Measurements from ENCODE around the gene ZNF766.
"Not testable (repeated sequence)": the region's sequence is repeated elsewhere in the genome, so short reads cannot be mapped to it uniquely, and the experiment has no call there.

Gene ZNF766

GRCh38 chr19:52274191-52274590 lies 4.8 kb downstream of the ZNF766 start:
- no peak overlapping the region for H3K4me3 ChIP-seq (ENCODE audit: control insufficient read depth in 1 of 7, extremely low read depth in 1 of 7, insufficient read depth in 4 of 7, low read depth in 2 of 7, low read length in 6 of 7)
- H3K36me3 ChIP-seq (ENCODE audit: control insufficient read depth in 4 of 4, insufficient read depth in 4 of 4, low read length in 3 of 4), result peaks cover 21 to 65% (median 44%) of the 10 kb centered on the region in 4 experiments
- ChIA-PET POLR2A (no interaction called here), CTCF (no interaction called here)
- H3K27ac ChIP-seq (ENCODE audit: insufficient read depth in 1 of 2, low read depth in 1 of 2, low read length in 2 of 2, poor library complexity in 1 of 2, severe bottlenecking in 2 of 2), result no peak overlapping the region
- no peaks in the 10 kb centered on the region for H3K27me3 ChIP-seq (replicated peaks in 2 of 5; ENCODE audit: control insufficient read depth in 4 of 5, insufficient read depth in 5 of 5, low read length in 4 of 5)
- 97% methylated on average over 4 of the region's 5 CpGs for whole genome bisulfite sequencing (ENCODE audit: insufficient coverage)
- H3K9me3 ChIP-seq (ENCODE audit: control extremely low read depth in 1 of 5, control insufficient read depth in 4 of 5, insufficient read depth in 2 of 5, low read depth in 1 of 5, low read length in 4 of 5), result peaks cover 6 to 59% (median 50%) of the 10 kb centered on the region in 5 experiments
- H3K4me1 ChIP-seq (ENCODE audit: control extremely low read depth in 1 of 4, control insufficient read depth in 4 of 4, insufficient read depth in 4 of 4, low read length in 3 of 4), result peaks cover 2 to 13% (median 9%) of the 10 kb centered on the region in 4 experiments
- DNase-seq, result no peak

- ChIA-PET CTCF (interaction anchor here (0.7 to 1.2 kb wide), 2 partner anchors 39 to 1476 kb away, joined by 3 read pairs; no protein-coding TSS in a partner anchor), POLR2A (no interaction called here)
- no peak for DNase-seq
- Histone ChIP-seq H3K4me3 (ENCODE audit: control insufficient read depth in 1 of 7, extremely low read depth in 1 of 7, insufficient read depth in 4 of 7, low read depth in 2 of 7, low read length in 6 of 7) (no peak overlapping the region), H3K9me3 (ENCODE audit: control extremely low read depth in 1 of 5, control insufficient read depth in 4 of 5, insufficient read depth in 2 of 5, low read depth in 1 of 5, low read length in 4 of 5) (peaks cover 6 to 67% (median 57%) of the 10 kb centered on the region in 5 experiments), H3K4me1 (ENCODE audit: control extremely low read depth in 1 of 4, control insufficient read depth in 4 of 4, insufficient read depth in 4 of 4, low read length in 3 of 4) (peaks cover 0 to 5% (median 2%) of the 10 kb centered on the region in 4 experiments), H3K27ac (ENCODE audit: insufficient read depth in 1 of 2, low read depth in 1 of 2, low read length in 2 of 2, poor library complexity in 1 of 2, severe bottlenecking in 2 of 2) (no peak overlapping the region), H3K36me3 (ENCODE audit: control insufficient read depth in 4 of 4, insufficient read depth in 4 of 4, low read length in 3 of 4) (peaks cover 21 to 68% (median 44%) of the 10 kb centered on the region in 4 experiments), H3K27me3 (replicated peaks in 2 of 5; ENCODE audit: control insufficient read depth in 4 of 5, insufficient read depth in 5 of 5, low read length in 4 of 5) (no peaks in the 10 kb centered on the region)
- WGBS (ENCODE audit: insufficient coverage), result 100% methylated on average over 1 of the region's 5 CpGs
Measured at GRCh38 chr19:52275988-52276387, 6.6 kb downstream of the ZNF766 start.

- no peak for DNase-seq
- Histone ChIP-seq H3K27me3 (replicated peaks in 2 of 5; ENCODE audit: control insufficient read depth in 4 of 5, insufficient read depth in 5 of 5, low read length in 4 of 5) (no peaks in the 10 kb centered on the region), H3K36me3 (ENCODE audit: control insufficient read depth in 4 of 4, insufficient read depth in 4 of 4, low read length in 3 of 4) (peaks cover 27 to 73% (median 43%) of the 10 kb centered on the region in 4 experiments), H3K27ac (ENCODE audit: insufficient read depth in 1 of 2, low read depth in 1 of 2, low read length in 2 of 2, poor library complexity in 1 of 2, severe bottlenecking in 2 of 2) (no peak overlapping the region), H3K4me3 (ENCODE audit: control insufficient read depth in 1 of 7, extremely low read depth in 1 of 7, insufficient read depth in 4 of 7, low read depth in 2 of 7, low read length in 6 of 7) (no peak overlapping the region), H3K9me3 (ENCODE audit: control extremely low read depth in 1 of 5, control insufficient read depth in 4 of 5, insufficient read depth in 2 of 5, low read depth in 1 of 5, low read length in 4 of 5) (peaks cover 10 to 70% (median 55%) of the 10 kb centered on the region in 5 experiments), H3K4me1 (ENCODE audit: control extremely low read depth in 1 of 4, control insufficient read depth in 4 of 4, insufficient read depth in 4 of 4, low read length in 3 of 4) (no peaks in the 10 kb centered on the region)
- 97% methylated on average over 6 of the region's 6 CpGs for WGBS (ENCODE audit: insufficient coverage)
- ChIA-PET CTCF (interaction anchor here (0.8 kb wide), 1 partner anchor 28 kb away, joined by 3 read pairs; no protein-coding TSS in a partner anchor), POLR2A (no interaction called here)
Measured at GRCh38 chr19:52277471-52277870, 8.1 kb downstream of the ZNF766 start.

DNA sequence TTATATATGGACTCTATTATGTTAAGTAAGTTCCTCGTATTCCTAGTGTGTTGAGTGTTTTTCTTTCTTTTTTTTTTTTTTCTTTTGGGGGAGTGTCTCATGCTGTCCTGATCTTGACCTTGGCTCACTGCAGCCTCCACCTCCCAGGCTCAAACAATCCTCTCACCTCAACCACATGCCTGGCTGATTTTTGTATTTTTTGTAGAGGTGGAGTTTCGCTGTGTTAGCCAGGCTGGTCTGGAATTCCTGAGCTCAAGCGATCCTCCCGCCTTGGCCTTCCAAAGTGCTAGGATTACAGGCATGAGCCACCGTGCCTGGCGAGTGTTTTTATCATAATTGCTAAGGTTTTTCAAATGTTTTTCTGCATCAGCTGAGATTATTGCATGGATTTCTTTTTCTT lies 16.9 kb downstream of the ZNF766 start:
- peaks cover 13 to 52% (median 47%) of the 10 kb centered on the region in 5 experiments for H3K9me3 ChIP-seq (ENCODE audit: control extremely low read depth in 1 of 5, control insufficient read depth in 4 of 5, insufficient read depth in 2 of 5, low read depth in 1 of 5, low read length in 4 of 5)
- WGBS (ENCODE audit: insufficient coverage), result 100% methylated on average over 4 of the region's 6 CpGs
- H3K27me3 ChIP-seq (replicated peaks in 2 of 5; ENCODE audit: control insufficient read depth in 4 of 5, insufficient read depth in 5 of 5, low read length in 4 of 5), result no peaks in the 10 kb centered on the region
- H3K4me3 ChIP-seq (ENCODE audit: control insufficient read depth in 1 of 7, extremely low read depth in 1 of 7, insufficient read depth in 4 of 7, low read depth in 2 of 7, low read length in 6 of 7), result no peak overlapping the region
- no peak overlapping the region for H3K27ac ChIP-seq (ENCODE audit: insufficient read depth in 1 of 2, low read depth in 1 of 2, low read length in 2 of 2, poor library complexity in 1 of 2, severe bottlenecking in 2 of 2)
- H3K36me3 ChIP-seq (ENCODE audit: control insufficient read depth in 4 of 4, insufficient read depth in 4 of 4, low read length in 3 of 4), result peaks cover 54 to 90% (median 66%) of the 10 kb centered on the region in 4 experiments
- POLR2A ChIA-PET, result no interaction called here
- H3K4me1 ChIP-seq (ENCODE audit: control extremely low read depth in 1 of 4, control insufficient read depth in 4 of 4, insufficient read depth in 4 of 4, low read length in 3 of 4), result no peaks in the 10 kb centered on the region
- DNase-seq, result no peak
- CTCF ChIA-PET, result no interaction called here

- Histone ChIP-seq H3K4me3 (ENCODE audit: control insufficient read depth in 1 of 7, extremely low read depth in 1 of 7, insufficient read depth in 4 of 7, low read depth in 2 of 7, low read length in 6 of 7) (no peak overlapping the region), H3K4me1 (ENCODE audit: control extremely low read depth in 1 of 4, control insufficient read depth in 4 of 4, insufficient read depth in 4 of 4, low read length in 3 of 4) (peaks cover 0 to 7% (median 5%) of the 10 kb centered on the region in 4 experiments), H3K9me3 (ENCODE audit: control extremely low read depth in 1 of 5, control insufficient read depth in 4 of 5, insufficient read depth in 2 of 5, low read depth in 1 of 5, low read length in 4 of 5) (peaks cover 4 to 20% (median 11%) of the 10 kb centered on the region in 5 experiments), H3K27me3 (replicated peaks in 2 of 5; ENCODE audit: control insufficient read depth in 4 of 5, insufficient read depth in 5 of 5, low read length in 4 of 5) (no peaks in the 10 kb centered on the region), H3K27ac (ENCODE audit: insufficient read depth in 1 of 2, low read depth in 1 of 2, low read length in 2 of 2, poor library complexity in 1 of 2, severe bottlenecking in 2 of 2) (no peak overlapping the region), H3K36me3 (ENCODE audit: control insufficient read depth in 4 of 4, insufficient read depth in 4 of 4, low read length in 3 of 4) (peaks cover 15 to 44% (median 27%) of the 10 kb centered on the region in 4 experiments)
- ChIA-PET POLR2A (no interaction called here), CTCF (interaction anchor here (0.7 kb wide), 1 partner anchor 17 kb away, joined by 3 read pairs; no protein-coding TSS in a partner anchor)
- DNase-seq, result no peak
- WGBS (ENCODE audit: insufficient coverage), result 100% methylated on average over 2 of the region's 3 CpGs
Measured at GRCh38 chr19:52291781-52292180, 22.4 kb downstream of the ZNF766 start.

DNA sequence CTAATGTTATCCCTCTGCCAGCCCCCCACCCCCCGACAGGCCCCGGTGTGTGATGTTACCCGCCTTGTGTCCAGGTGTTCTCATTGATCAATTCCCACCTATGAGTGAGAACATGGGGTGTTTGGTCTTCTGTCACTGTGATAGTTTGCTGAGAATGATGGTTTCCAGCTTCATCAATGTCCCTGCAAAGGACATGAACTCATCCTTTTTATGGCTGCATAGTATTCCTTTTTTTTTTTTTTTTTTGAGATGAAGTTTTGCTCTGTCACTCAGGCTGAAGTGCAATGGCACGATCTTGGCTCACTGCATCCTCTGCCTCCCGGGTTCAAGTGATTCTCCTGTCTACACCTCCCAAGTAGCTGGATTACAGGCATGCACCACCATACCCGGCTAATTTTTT lies 23.6 kb downstream of the ZNF766 start:
- Histone ChIP-seq H3K36me3 (ENCODE audit: control insufficient read depth in 4 of 4, insufficient read depth in 4 of 4, low read length in 3 of 4) (peaks cover 10 to 36% (median 22%) of the 10 kb centered on the region in 4 experiments), H3K9me3 (ENCODE audit: control extremely low read depth in 1 of 5, control insufficient read depth in 4 of 5, insufficient read depth in 2 of 5, low read depth in 1 of 5, low read length in 4 of 5) (peaks cover 0 to 19% (median 10%) of the 10 kb centered on the region in 5 experiments), H3K4me1 (ENCODE audit: control extremely low read depth in 1 of 4, control insufficient read depth in 4 of 4, insufficient read depth in 4 of 4, low read length in 3 of 4) (peaks cover 0 to 13% (median 11%) of the 10 kb centered on the region in 4 experiments)
- DNase-seq; H3K4me3 ChIP-seq (ENCODE audit: control insufficient read depth in 1 of 7, extremely low read depth in 1 of 7, insufficient read depth in 4 of 7, low read depth in 2 of 7, low read length in 6 of 7); H3K27me3 ChIP-seq (replicated peaks in 2 of 5; ENCODE audit: control insufficient read depth in 4 of 5, insufficient read depth in 5 of 5, low read length in 4 of 5); CTCF ChIA-PET; POLR2A ChIA-PET; H3K27ac ChIP-seq (ENCODE audit: insufficient read depth in 1 of 2, low read depth in 1 of 2, low read length in 2 of 2, poor library complexity in 1 of 2, severe bottlenecking in 2 of 2): not testable (repeated sequence)
- WGBS (ENCODE audit: insufficient coverage), result no CpG with 5 or more reads among the region's 6 CpGs

GRCh38 chr19:52296400-52296772 lies 27.0 kb downstream of the ZNF766 start:
- H3K27ac ChIP-seq (ENCODE audit: insufficient read depth in 1 of 2, low read depth in 1 of 2, low read length in 2 of 2, poor library complexity in 1 of 2, severe bottlenecking in 2 of 2), result peak overlapping the region; percentile 29 to 80
- peak overlapping the region; percentile 55 to 99 (median 93) for H3K4me3 ChIP-seq (ENCODE audit: control insufficient read depth in 1 of 7, extremely low read depth in 1 of 7, insufficient read depth in 4 of 7, low read depth in 2 of 7, low read length in 6 of 7)
- DNase-seq, result no peak
- POLR2A ChIA-PET, result interaction anchor here (0.8 kb wide), 1 partner anchor 102 kb away, joined by 3 read pairs; no protein-coding TSS in a partner anchor
- H3K27me3 ChIP-seq (replicated peaks in 2 of 5; ENCODE audit: control insufficient read depth in 4 of 5, insufficient read depth in 5 of 5, low read length in 4 of 5), result no peaks in the 10 kb centered on the region
- H3K36me3 ChIP-seq (ENCODE audit: control insufficient read depth in 4 of 4, insufficient read depth in 4 of 4, low read length in 3 of 4), result peaks cover 13 to 34% (median 26%) of the 10 kb centered on the region in 4 experiments
- CTCF ChIA-PET, result interaction anchor here (0.9 to 1.6 kb wide), 2 partner anchors 17 to 51 kb away, joined by 3 to 4 read pairs; no protein-coding TSS in a partner anchor
- H3K4me1 ChIP-seq (ENCODE audit: control extremely low read depth in 1 of 4, control insufficient read depth in 4 of 4, insufficient read depth in 4 of 4, low read length in 3 of 4), result peaks cover 0 to 16% (median 13%) of the 10 kb centered on the region in 4 experiments
- WGBS (ENCODE audit: insufficient coverage), result 40% methylated on average over 5 of the region's 8 CpGs
- H3K9me3 ChIP-seq (ENCODE audit: control extremely low read depth in 1 of 5, control insufficient read depth in 4 of 5, insufficient read depth in 2 of 5, low read depth in 1 of 5, low read length in 4 of 5), result peaks cover under 1 to 26% (median 16%) of the 10 kb centered on the region in 5 experiments

Data from common myeloid progenitor, CD34-positive (primary cell).